ENCODE data around the gene APLP1. TPM values are rescaled to one million over a fixed set of nuclear protein-coding genes. Genes with fewer than 3 reads are reported as not detected.

APLP1 gene
- 0.50 to 0.95 TPM (median 0.66 TPM) in 3 replicates for polyA plus RNA-seq
- polyA plus RNA-seq (2011; ENCODE audit: low read depth), result not detected
- polyA plus RNA-seq (2011; cell fraction: cytosol; rRNA removed), result 0.23 and 0.26 TPM in 2 replicates
- 0.68 and 1.3 TPM in 2 replicates for polyA plus RNA-seq (2011; cell fraction: nucleus; rRNA removed)
- 0.35 and 0.56 TPM in 2 replicates for polyA plus RNA-seq (2012; ENCODE audit: low replicate concordance)
- 0.32 to 2.8 TPM (median 0.53 TPM) in 3 replicates for polyA minus RNA-seq
- polyA minus RNA-seq (2011; cell fraction: cytosol; rRNA and poly(A)+ RNA removed), result not detected
- polyA minus RNA-seq (2011; cell fraction: nucleus; rRNA and poly(A)+ RNA removed), result 0.42 and 1.1 TPM in 2 replicates

GRCh38 chr19:35868172-35868822 is at the start of gene APLP1:
Gene APLP1 (plus strand): TSS chr19:35868574. CDS start chr19:35868637, 63 bp downstream.
- no peak within 1 kb of the TSS for H2AFZ ChIP-seq (ENCODE audit: control insufficient read depth, low read length)
- dilution Hi-C loops (cut with MboI; ENCODE audit: extremely low pct_ligation_motif_present, low sequenced_read_pairs), result no loop called here
- no peak within 1 kb of the TSS for H3K27ac ChIP-seq (ENCODE audit: control insufficient read depth, insufficient read depth, low read length)
- DNase-seq (ENCODE audit: low read depth, low spot score), result no peak
- FAIRE-seq, result no peak
- TF ChIP-seq, protein P1, sequence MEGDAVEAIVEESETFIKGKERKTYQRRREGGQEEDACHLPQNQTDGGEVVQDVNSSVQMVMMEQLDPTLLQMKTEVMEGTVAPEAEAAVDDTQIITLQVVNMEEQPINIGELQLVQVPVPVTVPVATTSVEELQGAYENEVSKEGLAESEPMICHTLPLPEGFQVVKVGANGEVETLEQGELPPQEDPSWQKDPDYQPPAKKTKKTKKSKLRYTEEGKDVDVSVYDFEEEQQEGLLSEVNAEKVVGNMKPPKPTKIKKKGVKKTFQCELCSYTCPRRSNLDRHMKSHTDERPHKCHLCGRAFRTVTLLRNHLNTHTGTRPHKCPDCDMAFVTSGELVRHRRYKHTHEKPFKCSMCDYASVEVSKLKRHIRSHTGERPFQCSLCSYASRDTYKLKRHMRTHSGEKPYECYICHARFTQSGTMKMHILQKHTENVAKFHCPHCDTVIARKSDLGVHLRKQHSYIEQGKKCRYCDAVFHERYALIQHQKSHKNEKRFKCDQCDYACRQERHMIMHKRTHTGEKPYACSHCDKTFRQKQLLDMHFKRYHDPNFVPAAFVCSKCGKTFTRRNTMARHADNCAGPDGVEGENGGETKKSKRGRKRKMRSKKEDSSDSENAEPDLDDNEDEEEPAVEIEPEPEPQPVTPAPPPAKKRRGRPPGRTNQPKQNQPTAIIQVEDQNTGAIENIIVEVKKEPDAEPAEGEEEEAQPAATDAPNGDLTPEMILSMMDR (optimal IDR thresholded peaks at IDR 0.05 in 1 of 3, IDR thresholded peaks at IDR 0.05 in 1 of 3, conservative IDR thresholded peaks at IDR 0.05 in 1 of 3; ENCODE audit: extremely low read depth in 1 of 3, insufficient read depth in 2 of 3, low read length in 3 of 3), result no peak
- TF ChIP-seq EZH2 (IDR thresholded peaks at IDR 0.05; ENCODE audit: low read length), result no peak
- H3K79me2 ChIP-seq (ENCODE audit: control insufficient read depth, insufficient read depth, low read length), result no peaks in the 10 kb centered on the region
- peaks cover 24% of the 10 kb centered on the region for H3K27me3 ChIP-seq (ENCODE audit: control insufficient read depth, extremely low read depth, insufficient read depth, low read length)
- peaks cover 3% of the 10 kb centered on the region for H4K20me1 ChIP-seq (ENCODE audit: control insufficient read depth, extremely low read depth, insufficient read depth, low read length)
- H3K4me3 ChIP-seq (ENCODE audit: control insufficient read depth in 2 of 3, extremely low read depth in 1 of 3, insufficient read depth in 2 of 3, low read depth in 1 of 3, low read length in 3 of 3), result peak within 1 kb of the TSS in 2 of 3 experiments; percentile 16 to 42
- H3K36me3 ChIP-seq (ENCODE audit: control insufficient read depth in 2 of 2, extremely low read depth in 1 of 2, insufficient read depth in 2 of 2, low read length in 2 of 2), result no peaks in the 10 kb centered on the region
- H3K9me3 ChIP-seq (ENCODE audit: control insufficient read depth, low read depth, low read length), result no peaks in the 10 kb centered on the region
- H3K9me1 ChIP-seq (ENCODE audit: control insufficient read depth, extremely low read depth, insufficient read depth, low read length), result no peaks in the 10 kb centered on the region
- peak within 1 kb of the TSS; percentile 58 for H3K4me2 ChIP-seq (ENCODE audit: control insufficient read depth, extremely low read depth, insufficient read depth, low read depth, low read length)
- peaks cover 3% of the 10 kb centered on the region for H3K4me1 ChIP-seq (ENCODE audit: control insufficient read depth, extremely low read depth, insufficient read depth, low read length)
- H3K9ac ChIP-seq (ENCODE audit: control insufficient read depth, extremely low read depth, insufficient read depth, low read length), result no peak within 1 kb of the TSS

DNA sequence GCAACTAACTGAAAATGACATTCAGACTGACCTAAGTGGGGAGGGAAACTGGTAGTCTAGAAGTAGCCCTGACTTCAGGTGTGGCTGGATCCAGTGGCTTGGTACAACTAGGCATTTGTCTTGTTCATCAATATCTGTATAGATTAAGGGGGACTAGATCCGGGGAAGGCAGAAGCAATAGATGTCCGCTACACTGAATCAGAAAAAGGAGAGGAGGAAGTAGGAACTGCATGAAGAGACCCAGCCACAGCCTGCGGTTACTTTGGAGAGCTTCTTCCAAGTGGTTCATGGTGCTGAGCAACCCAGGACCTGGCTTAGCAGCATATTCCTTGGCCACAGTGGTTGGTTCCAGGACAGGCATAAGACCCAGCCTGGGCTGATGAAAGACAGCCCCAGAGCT is 45.8 kb upstream of the APLP1 start:
- H3K27ac ChIP-seq (ENCODE audit: control insufficient read depth, insufficient read depth, low read length), result no peak overlapping the region
- H3K36me3 ChIP-seq (ENCODE audit: control insufficient read depth in 2 of 2, extremely low read depth in 1 of 2, insufficient read depth in 2 of 2, low read length in 2 of 2), result no peaks in the 10 kb centered on the region
- H3K9me3 ChIP-seq (ENCODE audit: control insufficient read depth, low read depth, low read length), result no peaks in the 10 kb centered on the region
- H3K4me1 ChIP-seq (ENCODE audit: control insufficient read depth, extremely low read depth, insufficient read depth, low read length), result no peaks in the 10 kb centered on the region
- dilution Hi-C loops (cut with MboI; ENCODE audit: extremely low pct_ligation_motif_present, low sequenced_read_pairs), result no loop called here
- H3K9me1 ChIP-seq (ENCODE audit: control insufficient read depth, extremely low read depth, insufficient read depth, low read length), result no peaks in the 10 kb centered on the region
- no peak for TF ChIP-seq EZH2 (IDR thresholded peaks at IDR 0.05; ENCODE audit: low read length)
- TF ChIP-seq, protein P1 (optimal IDR thresholded peaks at IDR 0.05 in 1 of 3, IDR thresholded peaks at IDR 0.05 in 1 of 3, conservative IDR thresholded peaks at IDR 0.05 in 1 of 3; ENCODE audit: extremely low read depth in 1 of 3, insufficient read depth in 2 of 3, low read length in 3 of 3), result no peak
- H4K20me1 ChIP-seq (ENCODE audit: control insufficient read depth, extremely low read depth, insufficient read depth, low read length), result no peaks in the 10 kb centered on the region
- no peak overlapping the region for H3K4me3 ChIP-seq (ENCODE audit: control insufficient read depth in 2 of 3, extremely low read depth in 1 of 3, insufficient read depth in 2 of 3, low read depth in 1 of 3, low read length in 3 of 3)
- no peak overlapping the region for H3K9ac ChIP-seq (ENCODE audit: control insufficient read depth, extremely low read depth, insufficient read depth, low read length)
- H3K4me2 ChIP-seq (ENCODE audit: control insufficient read depth, extremely low read depth, insufficient read depth, low read depth, low read length), result no peak overlapping the region
- no peak for FAIRE-seq
- H3K79me2 ChIP-seq (ENCODE audit: control insufficient read depth, insufficient read depth, low read length), result no peaks in the 10 kb centered on the region
- no peak for DNase-seq (ENCODE audit: low read depth, low spot score)
- H3K27me3 ChIP-seq (ENCODE audit: control insufficient read depth, extremely low read depth, insufficient read depth, low read length), result no peaks in the 10 kb centered on the region
- no peak overlapping the region for H2AFZ ChIP-seq (ENCODE audit: control insufficient read depth, low read length)

Data from keratinocyte (primary cell).